Heart left ventricle (tissue), 13 donors: Measurements from ENCODE around the gene NADSYN1.

Source experiments
- POLR2A ChIP-seq, 2 donors: fragments of 450-650 bp; IDR thresholded peaks; one replicate each; pipeline ENCODE4 v1.6.1; 2017; ENCODE audit warnings: antibody characterized with exemption in 2 of 2, mild to moderate bottlenecking in 2 of 2, moderate library complexity in 2 of 2
- TF ChIP-seq, protein P1 (sequence below), 12 donors: fragments of 200-600 bp; sonication (generic) in 4 of 12; IDR thresholded peaks; one replicate each; pipeline versions ENCODE4 v1.5.0 to v1.8.0; 2018 to 2022; ENCODE audit warnings: antibody characterized with exemption in 12 of 12, mild to moderate bottlenecking in 5 of 12
- donor health status: ischemic (EF 13 %, LVEDD 7.1; RV severe dilation, severe dysfunction).
- donor health status: DM: no; HTN: yes; CAD: no.
- donor health status: DM: no; HTN: no; CAD: no.
- donor health status: ischemic (EF 25% LVEDD 6.9; RV normal size, moderate dysfunction).
- donor health status: ischemic (EF 25% LVEDD 5.7; RV mildly dilated, moderate dysfunction).
- donor health status: ischemic (EF 35%, LVEDD 5.7; RV mildly dilated, moderate dysfunction).
- donor health status: nonischemic (EF 11% LVEDD 7.7; RV severe dilation, severe dysfunction).
- donor health status: DM: yes; HTN: yes; CAD: no.
- donor health status: PGD.
- donor health status: ischemic (EF 29% LVEDD 5.4; RV normal size, mild dysfunction).
- donor health status: nonischemic (EF 23%, LVEDD 6.1; RV moderate dilation, normal function).

DNA sequence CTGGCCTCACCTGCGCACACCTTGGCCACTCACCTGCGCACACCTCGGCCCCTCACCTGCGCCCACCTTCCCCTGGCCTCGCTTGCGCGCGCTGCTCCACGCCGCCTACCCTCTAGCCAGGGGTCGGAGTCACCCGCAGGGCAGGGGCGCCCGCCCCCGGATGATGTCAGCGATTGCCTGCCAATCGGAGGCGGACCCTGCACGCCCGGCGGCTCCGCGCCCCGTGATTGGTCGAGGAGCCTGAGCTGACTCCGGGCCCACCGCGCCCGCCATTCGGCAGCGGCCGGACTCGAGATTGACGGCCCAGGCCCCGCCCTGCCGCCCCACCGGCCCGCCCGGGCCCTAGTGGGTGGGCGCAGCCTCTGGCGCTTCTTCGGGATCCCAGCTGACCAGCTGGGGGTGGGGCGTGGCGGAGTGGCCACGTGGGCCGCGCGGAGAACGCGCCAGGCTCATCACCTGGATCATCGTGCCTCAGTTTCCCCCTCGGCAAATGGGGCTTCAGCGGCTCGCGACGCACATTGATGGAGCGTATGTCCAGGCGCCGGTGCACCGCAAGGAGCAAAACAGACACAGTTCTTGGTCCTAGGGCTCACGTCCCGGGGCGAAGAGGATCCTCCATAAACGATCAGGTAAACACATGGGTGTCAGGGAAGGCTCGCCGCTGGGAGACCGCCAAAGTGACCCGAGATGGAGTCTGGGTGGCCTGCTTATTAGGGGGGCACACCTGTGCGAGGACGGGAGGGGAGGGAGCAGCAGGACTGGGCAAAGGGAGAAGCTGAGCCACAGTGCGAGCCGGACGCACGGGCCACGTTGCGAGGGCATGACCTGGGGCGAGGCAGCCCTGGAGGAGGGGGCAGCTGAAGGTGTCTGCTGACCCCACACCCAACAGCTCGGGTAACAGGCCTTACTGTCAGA, 4.5 kb upstream of the NADSYN1 start, which contains the start of gene DHCR7:
- TF ChIP-seq, protein P1, sequence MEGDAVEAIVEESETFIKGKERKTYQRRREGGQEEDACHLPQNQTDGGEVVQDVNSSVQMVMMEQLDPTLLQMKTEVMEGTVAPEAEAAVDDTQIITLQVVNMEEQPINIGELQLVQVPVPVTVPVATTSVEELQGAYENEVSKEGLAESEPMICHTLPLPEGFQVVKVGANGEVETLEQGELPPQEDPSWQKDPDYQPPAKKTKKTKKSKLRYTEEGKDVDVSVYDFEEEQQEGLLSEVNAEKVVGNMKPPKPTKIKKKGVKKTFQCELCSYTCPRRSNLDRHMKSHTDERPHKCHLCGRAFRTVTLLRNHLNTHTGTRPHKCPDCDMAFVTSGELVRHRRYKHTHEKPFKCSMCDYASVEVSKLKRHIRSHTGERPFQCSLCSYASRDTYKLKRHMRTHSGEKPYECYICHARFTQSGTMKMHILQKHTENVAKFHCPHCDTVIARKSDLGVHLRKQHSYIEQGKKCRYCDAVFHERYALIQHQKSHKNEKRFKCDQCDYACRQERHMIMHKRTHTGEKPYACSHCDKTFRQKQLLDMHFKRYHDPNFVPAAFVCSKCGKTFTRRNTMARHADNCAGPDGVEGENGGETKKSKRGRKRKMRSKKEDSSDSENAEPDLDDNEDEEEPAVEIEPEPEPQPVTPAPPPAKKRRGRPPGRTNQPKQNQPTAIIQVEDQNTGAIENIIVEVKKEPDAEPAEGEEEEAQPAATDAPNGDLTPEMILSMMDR (IDR thresholded peaks at IDR 0.05), result peak in 1 of 12 donors; percentile 3
- peak in 1 of 2 donors; percentile 25 for TF ChIP-seq POLR2A (IDR thresholded peaks at IDR 0.05)
